OCI-LY7 (cell line): ENCODE results near the gene ZDHHC1. TPM values are rescaled to one million over a fixed set of nuclear protein-coding genes. Genes with fewer than 3 reads are reported as not detected.
"Not testable (repeated sequence)": the region's sequence is repeated elsewhere in the genome, so short reads cannot be mapped to it uniquely, and the experiment has no call there.

Experiments
- BruUV-seq: library from RNA; stranded (reverse); fragments of 400-500 nt; replicated peaks from 2 replicates; lab custom pipeline; 2021; lab: Mats Ljungman, UMichigan
- CTCF ChIA-PET: fragments of 300-600 bp; sonication (Branson Sonifier 250); formaldehyde crosslinking; loops from one replicate; lab custom pipeline; 2022; ENCODE audit warnings: antibody characterized with exemption; ENCODE audit not compliant: unreplicated experiment; lab: Charles Lee
- POLR2A ChIA-PET: fragments of 300-600 bp; sonication (Branson Sonifier 250); formaldehyde crosslinking; loops from one replicate; lab custom pipeline; 2022; ENCODE audit warnings: antibody characterized with exemption; lab: Charles Lee
- DNase-seq: peaks from one replicate; pipeline ENCODE4 v3.0.0-alpha.2; 2015; ENCODE audit warnings: low spot score
- H2AFZ ChIP-seq: fragments of 200-600 bp; sonication (generic), shearing (Covaris generic); 2 replicates; pipeline ENCODE4 v1.6.1; 2014; ENCODE audit warnings: mild to moderate bottlenecking, antibody characterized with exemption, low read length, moderate library complexity
- H3K27ac ChIP-seq: fragments of 200-600 bp; sonication (generic); 2 replicates; pipeline ENCODE4 v1.5.1; 2014; ENCODE audit warnings: mixed run types, low read depth, mild to moderate bottlenecking, moderate library complexity, low read length, inconsistent platforms; ENCODE audit not compliant: poor library complexity, severe bottlenecking
- H3K36me3 ChIP-seq: fragments of 200-600 bp; sonication (generic); 2 replicates; pipeline ENCODE4 v1.6.1; 2014; ENCODE audit warnings: mild to moderate bottlenecking, antibody characterized with exemption, low read length, moderate library complexity, mixed read lengths; ENCODE audit not compliant: insufficient read depth
- H3K4me1 ChIP-seq: fragments of 200-600 bp; sonication (generic); 2 replicates; pipeline ENCODE4 v1.5.1; 2014; ENCODE audit warnings: mild to moderate bottlenecking, low read length; ENCODE audit not compliant: insufficient read depth, poor library complexity, severe bottlenecking
- H3K4me2 ChIP-seq: fragments of 200-600 bp; sonication (generic); 2 replicates; pipeline ENCODE4 v1.6.1; 2014; ENCODE audit warnings: mild to moderate bottlenecking, low read length
- H3K4me3 ChIP-seq: fragments of 200-600 bp; sonication (generic); 2 replicates; pipeline ENCODE4 v1.5.1; 2014; ENCODE audit warnings: mild to moderate bottlenecking, low read depth, low read length; ENCODE audit not compliant: poor library complexity, severe bottlenecking
- H3K79me2 ChIP-seq: fragments of 200-600 bp; sonication (generic); 2 replicates; pipeline ENCODE4 v1.6.1; 2016; ENCODE audit warnings: low read depth, mild to moderate bottlenecking, low read length, moderate library complexity, mixed read lengths; ENCODE audit not compliant: insufficient read depth
- H3K9me2 ChIP-seq: fragments of 200-600 bp; sonication (generic); 2 replicates; pipeline ENCODE4 v1.6.1; 2016; ENCODE audit warnings: mild to moderate bottlenecking, low read length, mixed read lengths; ENCODE audit not compliant: insufficient read depth
- H3K9me3 ChIP-seq: fragments of 200-600 bp; sonication (generic); 2 replicates; pipeline ENCODE4 v1.6.1; 2014; ENCODE audit warnings: mild to moderate bottlenecking, mixed run types, low read length, mixed read lengths
- H4K20me1 ChIP-seq: fragments of 200-600 bp; sonication (generic); 2 replicates; pipeline ENCODE4 v1.6.1; 2014; ENCODE audit warnings: mild to moderate bottlenecking, antibody characterized with exemption, low read length, moderate library complexity, mixed read lengths; ENCODE audit not compliant: insufficient read depth
- CTCF ChIP-seq: fragments of 200-600 bp; sonication (generic); conservative IDR thresholded peaks from 2 replicates; pipeline ENCODE4 v1.5.1; 2014; ENCODE audit warnings: mild to moderate bottlenecking, antibody characterized with exemption, low read length, moderate library complexity, mixed read lengths
- EZH2phosphoT487 ChIP-seq: fragments of 200-600 bp; sonication (generic); IDR thresholded peaks from 2 replicates; pipeline ENCODE4 v1.6.1; 2018; ENCODE audit warnings: low read depth, borderline replicate concordance, mild to moderate bottlenecking, mixed run types, antibody characterized with exemption, low read length, moderate library complexity, mixed read lengths
- intact Hi-C: fragments of 100-400 bp; cut with micrococcal nuclease; formaldehyde crosslinking; loops from one replicate; pipeline ENCODE4 v1.10.0; 2022; ENCODE audit not compliant: unreplicated experiment
- total RNA-seq, 2 experiments: library from RNA; depleted of rRNA in 1 of 2; stranded (reverse); fragments of >200 nt in 1 of 2; shearing (Covaris generic) in 1 of 2; gene quantifications; 2 replicates each; pipeline ENCODE4 v1.2.3, GENCODE V29; 2014 to 2022

The ZDHHC1 gene
- total RNA-seq, 2 experiments from 2014 or later: not detected

GRCh38 chr16:67357561-67357960 lies 58.7 kb downstream of the ZDHHC1 start:
- intact Hi-C loops: no loop called here
- Histone ChIP-seq H3K9me2 (no peaks in the 10 kb centered on the region), H3K4me3 (no peak overlapping the region), H3K4me2 (no peak overlapping the region), H3K4me1 (no peaks in the 10 kb centered on the region), H3K9me3 (no peaks in the 10 kb centered on the region), H4K20me1 (no peaks in the 10 kb centered on the region), H2AFZ (no peak overlapping the region), H3K27ac (no peak overlapping the region), H3K36me3 (no peaks in the 10 kb centered on the region), H3K79me2 (no peaks in the 10 kb centered on the region)
- no TSS peak for BruUV-seq
- ChIA-PET CTCF (no interaction called here), POLR2A (interaction anchor here (0.6 kb wide), 1 partner anchor 20 kb away, joined by 5 read pairs; no protein-coding TSS in a partner anchor)
- TF ChIP-seq EZH2phosphoT487 (no peak), CTCF (no peak)
- DNase-seq: no peak

DNA sequence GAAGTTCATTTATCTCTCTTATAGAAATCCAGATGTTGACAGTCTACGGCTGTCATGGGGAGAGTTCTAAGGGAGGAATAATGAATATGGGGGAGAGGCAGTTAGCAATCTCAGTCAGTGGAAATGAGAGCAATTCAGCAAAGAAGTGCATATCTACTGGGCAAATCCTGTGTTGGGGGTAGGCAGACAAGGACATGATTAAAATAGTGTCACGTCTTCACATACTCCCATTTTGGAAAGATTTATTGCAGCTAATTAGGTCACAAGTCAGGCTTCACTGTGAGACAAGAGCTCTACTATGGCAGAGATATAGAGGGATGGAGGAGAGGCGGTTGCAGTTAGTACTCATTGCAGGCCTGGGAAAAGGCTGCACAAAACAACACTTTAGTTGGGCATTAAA lies 59.9 kb downstream of the ZDHHC1 start:
- Histone ChIP-seq H3K4me1 (no peaks in the 10 kb centered on the region), H2AFZ (no peak overlapping the region), H3K79me2 (no peaks in the 10 kb centered on the region), H3K4me2 (no peak overlapping the region), H3K36me3 (no peaks in the 10 kb centered on the region), H3K9me3 (no peaks in the 10 kb centered on the region), H3K9me2 (no peaks in the 10 kb centered on the region), H3K4me3 (no peak overlapping the region), H4K20me1 (no peaks in the 10 kb centered on the region), H3K27ac (no peak overlapping the region)
- no TSS peak for BruUV-seq
- no peak for TF ChIP-seq CTCF
- TF ChIP-seq EZH2phosphoT487: no peak
- ChIA-PET POLR2A (interaction anchor here (0.5 kb wide), 1 partner anchor 267 kb away, joined by 3 read pairs; no protein-coding TSS in a partner anchor), CTCF (no interaction called here)
- DNase-seq: no peak
- intact Hi-C loops: no loop called here

GRCh38 chr16:67352463-67352862 lies 63.8 kb downstream of the ZDHHC1 start:
- BruUV-seq, H3K4me3 ChIP-seq, H3K9me2 ChIP-seq, DNase-seq, H3K27ac ChIP-seq, H2AFZ ChIP-seq, H3K4me2 ChIP-seq, CTCF ChIA-PET, H3K79me2 ChIP-seq, H3K9me3 ChIP-seq, H4K20me1 ChIP-seq, H3K36me3 ChIP-seq, H3K4me1 ChIP-seq, intact Hi-C loops: not testable (repeated sequence)
- POLR2A ChIA-PET: interaction anchor here (1.9 kb wide), 1 partner anchor 27 kb away, joined by 4 read pairs; the partner anchor contains the start of genes KCTD19 and LRRC36
